ENCODE results near the gene FSTL4.

FSTL4 gene

GRCh38 chr5:133336121-133336968 is 276.0 kb downstream of the FSTL4 start:
- no peak for ATAC-seq

- ATAC-seq, result no peak
Measured at GRCh38 chr5:133334796-133335639, 277.3 kb downstream of the FSTL4 start.

GRCh38 chr5:133333326-133334150 is 278.8 kb downstream of the FSTL4 start:
- ATAC-seq, result no peak

DNA sequence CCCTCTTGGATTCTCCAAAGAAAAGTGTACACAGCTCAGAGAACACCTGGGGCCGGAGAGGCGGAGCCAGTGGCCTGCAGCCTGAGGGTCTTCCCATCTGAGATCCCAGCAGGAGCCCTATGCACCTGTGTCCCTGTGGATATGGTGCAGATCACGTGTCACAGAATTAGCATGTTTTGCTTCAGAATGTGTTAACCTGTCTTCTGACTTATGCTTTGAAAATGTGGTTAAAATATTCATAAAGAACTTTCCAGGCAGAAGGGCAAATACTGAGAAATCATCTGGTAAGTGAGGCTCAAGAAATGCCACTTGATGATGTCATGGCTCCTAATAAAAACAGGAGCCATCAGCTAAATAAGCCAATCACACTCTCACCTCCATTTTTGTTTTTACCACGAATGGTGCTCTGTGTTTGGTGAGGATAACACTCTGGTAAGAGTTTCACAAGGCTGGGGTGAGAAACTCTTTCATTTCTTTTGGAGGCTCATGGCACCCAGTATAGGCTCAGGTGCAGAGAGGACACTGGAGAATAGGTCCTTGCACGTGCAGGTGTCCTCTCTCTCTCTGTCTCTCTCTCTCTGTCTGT is 279.8 kb downstream of the FSTL4 start:
- ATAC-seq, result peak in 1 of 2 donors; percentile 44

- no peak for ATAC-seq
Measured at GRCh38 chr5:133331941-133332340, 280.4 kb downstream of the FSTL4 start.

- no peak for ATAC-seq
Measured at GRCh38 chr5:133330956-133331355, 281.4 kb downstream of the FSTL4 start.

GRCh38 chr5:133328800-133329199 is 283.5 kb downstream of the FSTL4 start:
- no peak for ATAC-seq

DNA sequence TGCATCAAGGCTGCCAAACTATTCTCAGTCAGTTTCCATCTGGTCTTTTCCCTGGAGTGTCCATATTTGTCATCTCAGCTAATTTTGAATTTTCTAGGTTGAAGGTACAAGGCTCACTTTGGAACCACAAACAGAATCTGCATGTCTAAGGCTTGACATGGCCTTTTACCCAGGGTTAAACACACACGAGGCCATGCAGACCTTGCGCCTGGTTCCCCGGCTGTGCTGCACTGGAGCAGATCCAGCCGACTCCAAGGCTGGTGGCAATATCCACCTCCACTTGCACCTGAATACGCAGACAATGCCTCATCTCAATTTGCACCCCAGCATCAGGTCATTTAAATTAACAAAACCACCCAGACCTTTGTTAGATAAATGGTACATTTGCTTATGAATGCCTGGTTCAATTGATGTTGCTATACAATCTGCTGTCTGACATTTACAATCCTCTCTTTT is 284.4 kb downstream of the FSTL4 start:
- no peak for ATAC-seq

- no peak for ATAC-seq
Measured at GRCh38 chr5:133326361-133326760, 286.0 kb downstream of the FSTL4 start.

GRCh38 chr5:133325864-133326263 is 286.5 kb downstream of the FSTL4 start:
- no peak for ATAC-seq

- no peak for ATAC-seq
Measured at GRCh38 chr5:133324926-133325325, 287.4 kb downstream of the FSTL4 start.

GRCh38 chr5:133323494-133324457 is 288.6 kb downstream of the FSTL4 start:
- no peak for ATAC-seq

DNA sequence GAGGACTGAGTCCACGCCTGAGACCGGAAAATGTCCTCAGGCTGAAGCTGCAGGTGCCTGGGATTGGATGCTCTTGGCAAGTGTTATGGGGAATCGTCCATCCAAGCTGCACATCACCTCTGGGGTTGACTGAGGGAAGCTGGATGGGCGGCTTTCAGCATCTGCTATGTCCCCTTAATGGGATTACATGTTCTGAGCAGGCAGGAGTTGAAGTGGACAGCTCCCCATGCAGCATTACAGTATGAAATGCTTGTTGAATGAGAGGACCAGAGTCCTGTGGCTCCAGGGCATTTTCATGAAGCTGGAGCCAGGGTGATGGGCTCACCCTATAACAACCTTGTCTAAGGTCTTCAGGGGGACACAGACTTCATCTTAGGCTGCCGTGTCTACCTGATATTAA is 289.6 kb downstream of the FSTL4 start:
- ATAC-seq, result no peak

- ATAC-seq, result peak; percentile 44 to 51
Measured at GRCh38 chr5:133321833-133322420, 290.4 kb downstream of the FSTL4 start.

- ATAC-seq, result no peak
Measured at GRCh38 chr5:133321286-133321832, 291.0 kb downstream of the FSTL4 start.

- no peak for ATAC-seq
Measured at GRCh38 chr5:133319905-133320520, 292.3 kb downstream of the FSTL4 start.

GRCh38 chr5:133319244-133319643 is 293.1 kb downstream of the FSTL4 start:
- ATAC-seq, result no peak

GRCh38 chr5:133317558-133317957 is 294.8 kb downstream of the FSTL4 start:
- no peak for ATAC-seq

DNA sequence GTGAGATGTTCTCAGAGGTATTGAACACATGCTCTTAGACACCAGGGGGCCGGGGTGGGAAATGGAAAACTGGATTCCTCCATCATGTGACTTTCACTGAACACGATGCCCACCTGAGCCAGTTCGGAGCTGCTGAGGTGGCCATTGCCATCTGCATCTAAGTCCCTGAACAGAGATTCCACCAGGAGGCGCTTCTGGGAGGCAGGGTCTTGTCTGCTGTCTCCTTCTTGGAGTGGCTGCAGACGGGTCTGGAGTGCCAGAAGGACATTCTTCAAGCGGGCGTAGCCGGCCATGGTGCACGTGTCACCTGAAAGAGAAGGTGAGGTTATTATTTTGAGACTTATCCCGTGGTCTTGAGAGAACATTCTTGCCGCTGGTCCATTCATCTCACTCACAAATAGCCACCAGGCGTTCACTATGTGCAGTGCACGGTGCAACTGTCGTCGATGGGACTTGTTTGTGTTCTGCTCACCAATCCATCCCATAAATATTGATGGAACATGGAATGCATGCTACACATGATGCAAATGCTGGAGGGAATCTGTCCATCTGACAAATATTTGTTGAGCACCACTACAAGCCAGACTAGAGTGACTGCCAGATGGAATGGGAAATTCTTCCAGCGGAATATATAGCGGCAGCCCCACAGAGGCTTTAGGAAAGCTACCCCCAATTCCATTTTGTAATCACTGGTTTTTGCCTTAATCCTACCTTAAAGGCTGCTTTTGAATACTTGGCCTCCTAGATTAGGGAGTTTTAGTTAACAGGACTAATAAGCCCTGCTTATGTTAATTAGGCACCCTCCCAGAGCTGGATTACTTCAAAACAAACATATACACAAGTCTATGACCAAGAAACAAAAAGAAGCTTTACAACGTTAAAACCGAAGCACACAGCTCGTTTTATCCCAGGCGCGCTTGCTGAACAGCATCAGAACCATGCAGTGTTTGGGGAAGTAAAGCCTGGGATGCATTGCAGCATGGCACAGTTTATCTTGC is 295.7 kb downstream of the FSTL4 start:
- no peak for ATAC-seq
